HG03108 (cell line): ENCODE data around the gene STXBP2.
A peak's percentile ranks its signal among the peaks of the same experiment; 100 is the strongest.

Source experiments
- ATAC-seq: cut with Tn5 transposase; IDR thresholded peaks from one replicate; pipeline ENCODE4 v1.9.1; 2021; ENCODE audit warnings: moderate library complexity; ENCODE audit not compliant: unreplicated experiment

STXBP2 gene

DNA sequence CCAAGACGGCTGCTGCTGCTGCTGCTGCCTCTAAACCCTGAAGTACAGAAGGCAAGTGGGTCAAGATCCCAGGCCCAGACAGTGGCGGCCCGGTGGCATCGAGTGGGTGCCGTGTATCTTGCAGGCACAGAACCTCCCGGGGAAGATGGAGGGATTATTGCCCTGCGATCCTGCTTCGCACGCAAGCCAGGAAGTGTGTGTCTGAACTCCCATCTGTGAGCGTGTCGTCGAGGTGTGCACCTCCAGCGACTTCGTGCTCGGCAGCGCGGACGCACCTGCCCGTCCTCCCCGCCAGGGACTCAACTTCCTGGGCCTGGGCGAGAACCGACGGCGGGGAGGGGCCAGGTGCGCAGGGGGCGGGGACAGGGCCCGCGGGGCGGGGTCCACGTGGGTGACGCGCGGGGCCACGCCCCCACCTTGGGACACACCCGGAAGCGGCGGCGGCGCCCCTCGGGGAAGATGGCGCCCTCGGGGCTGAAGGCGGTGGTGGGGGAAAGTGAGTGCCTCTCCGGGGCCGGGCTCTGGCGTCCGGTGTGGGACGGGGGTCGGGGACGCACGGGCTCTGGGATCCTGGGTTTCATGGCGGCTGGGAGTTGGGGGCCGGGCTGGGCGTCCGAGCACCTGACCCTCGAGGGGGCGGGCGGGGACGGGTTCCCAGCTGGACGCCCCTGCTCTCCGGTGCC, at the start of gene STXBP2:
STXBP2 (plus strand) TSS at position 420 of the 683 bp plus-strand sequence; CDS start at position 460, 40 bp downstream.
- peak; percentile 60 for ATAC-seq

DNA sequence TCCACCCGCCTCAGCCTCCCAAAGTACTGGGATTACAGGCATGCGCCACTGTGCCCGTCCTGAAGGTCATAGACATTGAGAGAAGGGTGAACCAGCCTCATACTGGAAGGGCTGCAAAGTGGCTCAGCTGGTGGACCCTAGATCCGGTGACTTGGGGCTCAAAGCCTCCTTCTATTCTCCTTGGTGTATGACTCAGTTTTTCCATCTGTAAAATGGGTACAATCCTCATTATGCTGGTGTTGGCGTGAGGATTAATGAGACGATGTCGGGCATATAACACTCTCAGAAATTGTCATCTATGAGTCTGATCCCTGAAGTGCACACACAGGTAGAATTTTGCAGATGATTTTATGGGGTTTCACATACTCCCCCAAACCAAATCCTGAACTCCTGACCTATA, 47.1 kb upstream of the STXBP2 start:
- ATAC-seq: no peak

DNA sequence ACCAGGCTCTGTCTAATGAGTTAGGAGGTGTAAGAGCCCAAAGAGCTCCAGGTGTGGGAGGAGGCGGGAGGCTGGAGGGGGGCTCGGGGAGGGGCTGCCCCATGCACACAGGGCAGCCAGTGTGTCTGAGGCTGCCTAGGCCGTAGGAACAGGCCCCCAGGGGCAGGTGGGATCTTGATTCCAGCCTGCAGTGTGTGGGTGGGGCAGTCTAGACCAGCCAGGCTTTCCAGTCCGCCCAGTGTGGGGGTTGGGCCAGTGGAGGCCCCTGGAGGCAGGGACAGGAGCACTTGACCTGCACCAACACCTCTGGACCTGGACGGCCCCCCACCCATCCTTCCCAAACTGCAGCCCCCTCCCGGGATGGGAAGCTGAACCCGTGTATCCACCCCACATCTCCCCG, 46.7 kb upstream of the STXBP2 start:
- ATAC-seq: no peak

DNA sequence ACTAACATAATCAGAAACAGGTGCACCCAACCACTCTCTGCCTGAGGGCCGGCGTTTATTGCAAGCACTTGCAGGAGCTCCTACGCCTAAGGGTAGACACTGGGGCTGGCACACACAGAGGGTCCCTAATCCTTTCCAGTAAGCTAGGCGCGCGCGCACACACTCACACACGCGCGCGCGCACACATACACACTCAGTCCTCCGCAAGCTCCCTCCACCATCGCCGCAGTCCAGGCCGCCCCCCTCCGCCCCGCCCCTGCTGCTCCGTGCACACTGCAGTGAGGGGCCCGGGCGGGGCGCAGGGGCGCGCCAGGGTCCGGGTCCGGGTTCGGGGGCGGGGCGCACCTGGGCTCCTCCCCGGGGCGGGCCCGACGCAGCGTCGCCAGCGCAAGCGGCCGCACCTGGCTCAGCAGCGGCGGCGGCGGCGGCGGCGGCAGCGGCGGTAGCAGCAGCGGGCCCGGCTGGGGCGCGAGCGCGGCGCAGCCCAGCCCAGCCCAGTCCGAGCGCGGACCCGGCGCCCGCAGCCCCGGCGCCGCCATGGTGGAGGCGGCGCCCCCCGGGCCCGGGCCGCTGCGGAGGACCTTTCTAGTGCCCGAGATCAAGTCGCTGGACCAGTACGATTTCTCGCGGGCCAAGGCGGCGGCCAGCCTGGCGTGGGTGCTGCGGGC, 41.3 kb upstream of the STXBP2 start, which contains the start of gene CAMSAP3:
CAMSAP3 (plus strand) TSS at position 398 of the 668 bp plus-strand sequence; CDS start at position 538, 140 bp downstream.
- no peak for ATAC-seq

DNA sequence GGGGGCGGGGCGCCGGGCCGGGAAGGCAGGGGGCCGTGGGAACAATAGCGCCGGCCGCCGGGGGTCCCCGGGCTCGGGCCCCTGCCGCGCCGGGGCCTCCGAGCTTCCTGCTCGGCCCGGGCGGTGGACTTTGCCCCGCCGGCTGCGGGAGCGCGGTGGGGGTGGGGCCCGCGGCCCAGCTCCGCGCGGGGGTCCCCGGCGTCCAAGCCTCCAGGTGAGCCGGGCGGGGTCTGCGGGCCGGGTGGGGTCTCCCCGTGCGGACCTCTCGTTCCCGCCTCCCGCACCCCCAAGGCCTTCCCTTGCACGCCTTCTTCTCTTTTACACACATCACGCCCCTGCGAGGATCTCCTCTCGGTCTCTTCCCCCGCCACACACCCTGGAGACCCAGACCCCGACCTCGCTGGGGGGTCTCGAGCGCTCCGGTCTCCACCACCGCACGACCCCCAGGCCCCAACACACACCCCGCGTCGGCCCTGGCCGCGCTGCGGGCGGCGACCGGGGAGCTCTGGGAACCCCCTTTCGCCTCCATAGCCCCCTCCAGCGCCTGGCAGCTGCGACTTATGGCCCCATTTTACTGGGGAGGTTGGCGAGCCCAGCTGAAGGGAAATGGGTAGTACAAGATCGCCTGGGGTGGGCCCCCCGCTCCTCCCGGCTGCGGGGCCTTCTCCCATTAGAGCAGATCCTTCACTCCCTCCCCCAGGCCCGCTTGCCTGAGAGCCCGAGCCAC, 40.5 kb upstream of the STXBP2 start:
- ATAC-seq: no peak

DNA sequence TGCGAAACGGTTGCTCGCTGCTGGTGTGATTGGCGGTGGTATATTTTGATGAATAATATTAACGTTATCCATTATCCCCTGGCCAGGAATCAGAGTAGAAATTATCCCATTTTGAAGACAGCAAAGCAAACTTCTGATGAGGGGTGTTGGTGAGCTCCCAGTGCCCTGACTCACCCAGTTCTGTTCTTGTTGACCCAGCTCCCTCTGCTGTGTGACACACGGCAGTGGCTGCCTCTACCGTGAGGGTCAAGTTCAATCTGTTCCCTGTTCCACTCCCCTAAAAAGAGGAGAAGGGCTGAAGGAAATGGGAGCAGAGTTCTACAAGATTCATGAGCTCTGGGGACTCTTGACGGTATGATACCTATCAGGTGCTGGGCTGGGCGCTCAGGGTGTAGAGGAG, 39.2 kb upstream of the STXBP2 start:
- no peak for ATAC-seq

DNA sequence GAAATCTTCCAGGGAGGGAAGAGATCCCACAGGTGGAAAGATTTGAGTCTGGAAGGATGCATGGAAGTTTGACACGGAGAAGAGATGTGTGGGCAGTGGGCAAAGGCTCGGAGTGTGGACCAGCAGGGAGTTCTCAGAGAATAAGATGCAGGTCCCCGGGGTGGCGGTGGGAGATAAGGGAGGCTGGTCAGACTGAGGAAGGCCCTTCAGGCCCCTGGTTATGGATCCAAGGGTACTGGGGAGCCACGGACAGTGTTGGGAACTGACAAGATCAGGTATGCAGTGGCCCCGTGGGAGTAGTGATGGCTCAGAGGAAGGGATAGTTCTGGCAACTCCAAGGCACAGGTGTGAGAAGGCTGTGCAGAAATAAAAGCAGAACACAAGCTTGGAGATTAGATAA, 38.7 kb upstream of the STXBP2 start:
- no peak for ATAC-seq

DNA sequence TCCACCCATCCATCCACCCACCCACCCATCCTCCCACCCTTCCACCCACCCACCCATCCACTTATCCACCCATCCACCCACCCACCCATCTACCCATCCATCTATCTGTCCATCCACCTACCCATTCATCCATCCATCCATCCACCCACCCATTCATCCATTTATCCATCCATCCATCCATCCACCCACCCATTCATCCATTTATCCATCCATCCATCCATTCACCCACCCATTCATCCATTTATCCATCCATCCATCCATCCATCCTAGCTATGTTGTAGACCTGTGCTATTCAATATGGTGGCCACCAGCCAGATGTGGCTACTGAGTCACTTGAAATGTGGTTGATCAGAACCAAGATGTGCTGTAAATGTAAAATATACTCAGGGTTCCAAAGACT, 36.2 kb upstream of the STXBP2 start:
- ATAC-seq: no peak

DNA sequence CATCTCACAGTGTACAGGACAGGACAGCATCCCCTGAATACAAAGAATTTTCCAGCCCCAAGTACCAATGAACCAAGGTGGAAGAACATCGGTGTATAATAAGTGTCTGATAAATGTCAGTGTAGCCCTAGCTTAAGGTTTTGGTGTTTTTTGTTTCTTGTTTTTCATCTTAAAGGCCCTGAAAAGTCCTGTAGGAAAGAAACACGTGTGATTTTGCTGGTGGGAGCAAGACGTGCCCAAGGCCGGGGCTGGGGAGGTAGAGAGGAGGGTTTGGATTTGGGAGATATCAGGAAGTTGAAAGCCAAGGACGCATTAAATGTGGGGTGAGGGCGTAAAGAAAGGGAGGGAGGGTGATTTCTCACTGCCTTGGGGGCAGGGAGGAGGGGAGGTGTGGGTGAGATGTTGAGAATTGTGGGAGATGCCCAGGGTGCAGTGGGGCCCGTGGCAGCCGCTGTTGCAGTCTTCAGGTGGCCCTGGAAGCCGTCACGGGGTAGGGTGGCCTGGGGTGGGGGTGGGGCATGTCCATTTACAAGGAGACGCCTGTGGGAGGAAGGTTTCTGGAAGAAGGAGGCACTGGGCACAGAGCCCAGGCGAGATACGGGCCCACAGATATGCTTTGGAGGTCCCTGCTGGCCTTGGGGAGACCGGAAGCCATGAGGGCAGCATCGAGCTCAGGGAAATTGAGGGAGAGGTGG, 34.5 kb upstream of the STXBP2 start:
- ATAC-seq: no peak

DNA sequence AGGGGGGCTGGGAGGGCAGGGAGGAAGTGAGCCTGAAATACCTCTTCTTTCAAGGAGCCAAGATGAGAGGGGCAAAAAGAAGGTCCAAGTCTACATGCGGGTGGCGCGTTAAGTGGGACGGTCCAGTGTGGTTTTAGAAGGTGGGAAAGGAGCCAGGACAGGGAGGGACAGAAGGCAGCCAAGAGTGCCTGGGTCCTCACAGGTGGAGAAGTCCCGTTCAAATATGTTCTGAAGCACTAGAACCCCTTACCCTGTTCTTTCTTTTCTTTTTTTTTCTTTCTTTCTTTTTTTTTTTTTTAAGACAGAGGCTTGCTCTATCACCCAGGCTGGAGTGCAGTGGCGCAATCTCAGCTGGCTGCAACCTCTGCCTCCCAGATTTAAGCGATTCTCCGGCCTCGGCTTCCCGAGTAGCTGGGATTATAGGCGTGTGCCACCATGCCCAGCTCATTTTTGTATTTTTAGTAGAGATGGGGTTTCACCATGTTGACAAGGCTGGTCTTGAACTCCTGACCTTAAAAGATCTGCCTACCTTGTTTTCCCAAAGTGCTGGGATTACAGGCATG, 33.9 kb upstream of the STXBP2 start:
- no peak for ATAC-seq

DNA sequence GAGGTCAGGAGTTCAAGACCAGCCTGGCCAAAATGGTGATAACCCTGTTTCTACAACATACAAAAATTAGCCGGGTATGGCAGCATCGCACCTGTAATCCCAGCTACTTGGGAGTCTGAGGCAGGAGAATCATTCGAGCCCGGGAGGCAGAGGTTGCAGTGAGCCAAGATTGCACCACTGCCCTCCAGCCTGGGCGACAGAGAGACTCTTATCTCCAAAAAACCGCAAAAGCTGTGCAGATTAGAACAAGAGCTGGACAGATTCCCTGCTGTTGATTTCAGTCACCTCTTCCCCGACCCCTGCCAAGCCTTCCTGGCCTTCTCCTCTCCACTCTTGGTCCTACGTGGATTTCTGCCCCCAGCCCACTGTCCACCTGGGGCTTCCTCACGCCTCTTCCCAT, 33.0 kb upstream of the STXBP2 start:
- ATAC-seq: no peak

DNA sequence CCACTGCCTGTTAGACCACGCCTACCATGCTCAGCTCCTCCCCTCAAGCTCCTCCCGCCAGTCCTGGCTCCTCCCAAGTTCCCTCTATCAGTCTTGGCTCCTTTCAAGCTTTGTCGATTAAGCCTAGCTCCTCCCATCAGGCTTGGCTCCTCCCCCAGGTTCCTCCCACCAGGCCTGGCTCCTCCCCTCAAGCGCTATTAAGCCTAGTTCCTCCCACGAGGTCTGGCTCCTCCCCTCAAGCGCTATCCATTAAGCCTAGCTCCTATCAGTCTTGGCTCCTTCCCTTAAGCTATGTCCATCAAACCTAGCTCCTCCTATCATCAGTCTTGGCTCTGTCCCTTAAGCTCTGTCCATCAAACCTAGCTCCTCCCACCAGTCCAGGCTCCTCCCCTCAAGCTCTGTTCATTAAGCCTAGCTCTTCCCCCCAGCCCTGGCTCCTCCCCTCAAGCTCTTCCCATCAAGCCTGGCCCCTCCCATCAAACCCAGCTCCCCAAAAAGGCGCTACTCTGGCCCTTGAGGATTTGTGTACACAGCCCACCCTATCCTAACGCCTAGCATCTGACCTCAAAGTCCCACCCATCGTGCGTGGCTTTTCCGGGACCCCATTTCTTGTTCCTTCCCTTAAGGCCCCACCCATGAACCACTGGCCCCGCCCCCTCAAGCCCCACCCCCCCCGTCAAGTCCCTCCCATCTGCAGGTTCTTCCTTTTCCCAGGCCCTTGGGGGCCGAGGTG, 31.3 kb upstream of the STXBP2 start:
- no peak for ATAC-seq

DNA sequence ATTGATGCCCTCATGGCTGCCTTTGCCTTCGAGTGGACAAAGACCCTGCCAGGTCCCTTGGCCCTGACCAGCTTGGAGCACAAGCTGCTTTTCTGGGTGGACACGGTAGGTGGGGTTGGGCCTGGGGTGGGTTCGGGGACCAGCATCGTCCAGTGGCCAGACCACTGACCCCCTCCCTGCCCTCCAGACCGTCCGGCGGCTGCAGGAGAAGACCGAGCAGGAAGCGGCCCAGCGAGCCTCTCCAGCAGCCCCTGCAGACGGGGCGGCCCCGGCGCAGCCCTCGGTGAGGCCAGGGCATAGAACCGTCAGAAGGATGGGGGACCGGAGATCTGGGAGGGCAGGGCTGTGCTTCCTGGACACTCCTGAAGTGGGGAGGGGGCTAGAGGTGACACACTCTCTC, 30.6 kb upstream of the STXBP2 start:
- ATAC-seq: no peak

DNA sequence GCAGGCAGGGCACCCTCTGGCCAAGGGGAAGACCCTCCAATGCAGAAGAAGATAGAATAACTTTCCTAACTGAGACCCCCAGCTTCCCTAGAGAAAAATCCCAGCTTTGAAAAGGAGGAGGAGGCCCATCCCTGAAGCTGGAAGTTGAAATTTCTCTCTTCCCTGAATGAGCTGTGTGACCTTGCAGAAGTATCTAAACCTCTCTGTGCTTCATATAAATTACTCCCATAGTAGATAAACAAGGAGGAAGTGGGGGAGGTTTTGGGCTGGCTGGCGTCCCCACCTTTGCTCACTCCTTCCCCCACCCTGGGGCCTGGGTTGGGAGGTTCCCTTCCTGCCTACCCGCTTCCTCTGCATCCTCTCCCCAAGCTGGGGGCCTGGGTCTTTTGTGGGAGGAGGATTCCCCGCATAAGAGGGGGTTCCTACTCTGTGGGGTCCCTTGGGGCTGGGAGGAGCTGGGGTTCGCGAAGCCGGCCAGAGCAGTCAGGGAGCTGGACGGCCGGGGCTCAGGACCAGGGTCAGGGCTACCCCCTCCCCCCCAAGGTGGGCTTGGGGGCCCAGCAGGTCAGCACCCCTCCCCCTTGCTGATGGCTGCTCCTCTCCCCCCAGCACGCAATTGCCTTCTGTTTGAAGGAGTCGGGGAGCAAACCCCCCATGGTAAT, 29.6 kb upstream of the STXBP2 start:
- ATAC-seq: no peak

DNA sequence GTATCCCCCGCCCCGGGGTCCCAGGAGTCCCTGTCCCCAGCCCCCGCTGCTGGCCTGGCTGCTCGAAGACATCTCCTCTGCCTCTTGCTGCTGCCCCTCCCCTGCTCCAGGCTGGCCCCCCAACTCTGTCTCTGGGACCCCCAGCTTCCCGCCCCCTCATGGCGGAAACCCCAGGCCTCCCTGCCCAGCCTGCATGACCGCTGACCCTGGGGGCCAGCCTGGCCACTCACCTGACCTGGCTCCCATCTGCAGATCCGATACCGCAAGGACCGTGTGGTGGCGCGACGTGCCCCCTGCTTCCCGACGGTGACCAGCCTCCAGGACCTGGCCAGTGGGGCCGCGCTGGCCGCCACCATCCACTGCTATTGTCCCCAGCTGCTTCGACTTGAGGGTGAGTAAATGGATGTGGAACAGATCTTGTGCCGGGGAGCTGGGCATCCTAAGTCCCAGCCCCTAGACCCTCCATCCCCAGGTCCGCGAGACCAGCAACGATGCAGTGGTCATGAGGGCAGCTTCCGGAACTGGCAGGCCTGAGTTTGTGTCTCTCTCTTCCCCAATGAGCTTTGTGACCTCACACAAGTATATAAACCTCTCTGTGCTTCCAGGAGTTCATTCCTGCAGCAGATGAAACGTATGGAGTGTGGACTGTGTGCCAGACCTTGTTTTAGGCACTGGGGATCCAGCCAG, 28.9 kb upstream of the STXBP2 start:
- ATAC-seq: no peak

DNA sequence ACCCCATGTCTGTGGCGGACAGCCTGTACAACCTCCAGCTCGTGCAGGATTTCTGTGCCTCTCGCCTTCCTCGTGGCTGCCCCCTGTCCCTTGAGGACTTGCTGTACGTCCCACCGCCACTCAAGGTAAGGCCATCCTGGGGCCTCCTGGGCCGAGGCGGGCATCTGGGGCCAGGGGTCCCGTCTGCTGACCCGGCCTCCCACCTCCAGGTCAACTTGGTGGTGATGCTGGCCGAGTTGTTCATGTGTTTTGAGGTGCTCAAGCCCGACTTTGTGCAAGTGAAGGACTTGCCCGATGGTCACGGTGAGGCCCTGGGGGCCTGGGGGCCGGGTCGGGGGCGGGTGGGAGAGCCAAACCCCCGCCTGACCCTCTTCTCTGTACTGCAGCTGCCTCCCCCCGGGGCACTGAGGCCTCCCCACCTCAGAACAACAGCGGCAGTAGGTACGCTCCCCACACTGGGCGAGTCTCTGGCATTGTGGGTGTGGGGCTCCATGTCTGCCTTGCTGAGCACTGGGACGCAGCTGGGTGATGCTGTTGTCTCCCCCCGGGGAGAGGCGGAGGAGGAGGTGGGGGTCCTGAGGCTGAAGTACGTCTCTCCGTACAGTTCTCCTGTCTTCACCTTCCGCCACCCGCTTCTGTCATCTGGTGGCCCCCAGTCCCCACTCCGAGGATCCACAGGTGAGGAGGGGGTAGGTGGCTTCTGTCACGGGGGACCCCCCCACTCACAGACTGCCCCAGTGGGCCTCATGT, 26.2 kb upstream of the STXBP2 start:
- no peak for ATAC-seq

DNA sequence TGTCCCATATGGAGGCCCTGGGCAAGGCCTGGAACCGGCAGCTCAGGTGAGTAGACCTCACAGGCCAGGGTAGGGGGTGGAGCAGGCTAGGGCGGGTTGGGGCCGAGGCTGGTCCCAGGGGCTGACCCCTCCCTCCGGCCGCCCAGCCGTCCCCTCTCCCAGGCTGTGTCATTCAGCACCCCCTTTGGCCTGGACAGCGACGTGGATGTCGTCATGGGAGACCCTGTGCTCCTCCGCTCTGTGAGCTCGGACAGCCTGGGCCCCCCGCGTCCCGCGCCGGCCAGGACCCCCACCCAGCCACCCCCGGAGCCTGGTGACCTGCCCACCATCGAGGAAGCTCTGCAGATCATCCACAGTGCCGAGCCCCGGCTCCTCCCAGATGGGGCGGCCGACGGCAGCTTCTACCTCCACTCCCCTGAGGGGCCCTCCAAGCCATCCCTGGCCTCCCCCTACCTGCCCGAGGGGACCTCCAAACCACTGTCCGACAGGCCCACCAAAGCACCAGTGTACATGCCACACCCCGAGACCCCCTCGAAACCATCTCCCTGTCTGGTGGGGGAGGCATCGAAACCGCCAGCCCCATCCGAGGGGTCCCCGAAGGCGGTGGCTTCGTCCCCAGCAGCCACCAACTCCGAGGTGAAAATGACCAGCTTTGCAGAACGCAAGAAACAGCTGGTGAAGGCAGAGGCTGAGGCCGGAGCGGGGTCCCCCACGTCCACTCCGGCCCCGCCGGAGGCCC, 25.2 kb upstream of the STXBP2 start:
- no peak for ATAC-seq
